Middle frontal gyrus (tissue), 1 donor: Measurements from ENCODE around the gene MTHFSD.

ENCODE experiments used
- DNase-seq: peaks from one replicate; pipeline ENCODE4 v3.0.0-alpha.2; 2015; ENCODE audit warnings: low spot score; ENCODE audit errors: extremely low spot score

Gene MTHFSD

GRCh38 chr16:86550281-86550680 is 4.8 kb downstream of the MTHFSD start:
- no peak for DNase-seq

- no peak for DNase-seq
These were observed 5.2 kb downstream of the MTHFSD start for GRCh38 chr16:86549893-86550190.

- DNase-seq, result no peak
These were observed 5.8 kb downstream of the MTHFSD start for GRCh38 chr16:86549076-86549892.

- no peak for DNase-seq
These were observed 7.7 kb downstream of the MTHFSD start for GRCh38 chr16:86547286-86547685.

- DNase-seq, result no peak
These were observed 8.4 kb downstream of the MTHFSD start for GRCh38 chr16:86546638-86547013.

- DNase-seq, result no peak
These were observed 8.9 kb downstream of the MTHFSD start for GRCh38 chr16:86545954-86546637.

GRCh38 chr16:86545481-86545880 is 9.6 kb downstream of the MTHFSD start:
- DNase-seq, result no peak

- DNase-seq, result no peak
These were observed 12.0 kb downstream of the MTHFSD start for GRCh38 chr16:86542756-86543750.

GRCh38 chr16:86541560-86541959 is 13.5 kb downstream of the MTHFSD start:
- no peak for DNase-seq

- no peak for DNase-seq
These were observed 14.1 kb downstream of the MTHFSD start for GRCh38 chr16:86540894-86541293.

GRCh38 chr16:86538196-86538780 is 16.7 kb downstream of the MTHFSD start:
- DNase-seq, result no peak

- no peak for DNase-seq
These were observed 17.5 kb downstream of the MTHFSD start for GRCh38 chr16:86537486-86537885.

- no peak for DNase-seq
These were observed 18.4 kb downstream of the MTHFSD start for GRCh38 chr16:86536621-86537020.

- peak; percentile 15 for DNase-seq
These were observed 20.0 kb downstream of the MTHFSD start for GRCh38 chr16:86534779-86535615.

GRCh38 chr16:86533767-86534351 is 21.2 kb downstream of the MTHFSD start:
- no peak for DNase-seq

- no peak for DNase-seq
These were observed 22.0 kb downstream of the MTHFSD start for GRCh38 chr16:86533076-86533475.

GRCh38 chr16:86532526-86532815 is 22.6 kb downstream of the MTHFSD start:
- DNase-seq, result no peak

- no peak for DNase-seq
These were observed 23.2 kb downstream of the MTHFSD start for GRCh38 chr16:86531641-86532525.

GRCh38 chr16:86531191-86531545 is 23.9 kb downstream of the MTHFSD start:
- peak; percentile 59 for DNase-seq
